ENCODE data around the gene NXPH3.

The NXPH3 gene

GRCh38 chr17:49577650-49577934, 1.9 kb downstream of the NXPH3 start:
- TF ChIP-seq GATA3 (IDR thresholded peaks at IDR 0.05; ENCODE audit: low read depth, low read length) (no peak), GATA2 (IDR thresholded peaks at IDR 0.05; ENCODE audit: low read depth, low read length) (no peak)

- TF ChIP-seq GATA3 (IDR thresholded peaks at IDR 0.05; ENCODE audit: low read depth, low read length) (no peak), GATA2 (IDR thresholded peaks at IDR 0.05; ENCODE audit: low read depth, low read length) (no peak)
These were observed 2.3 kb downstream of the NXPH3 start for GRCh38 chr17:49577963-49578362.

- TF ChIP-seq GATA3 (IDR thresholded peaks at IDR 0.05; ENCODE audit: low read depth, low read length) (no peak), GATA2 (IDR thresholded peaks at IDR 0.05; ENCODE audit: low read depth, low read length) (no peak)
These were observed 2.7 kb downstream of the NXPH3 start for GRCh38 chr17:49578414-49578813.

DNA sequence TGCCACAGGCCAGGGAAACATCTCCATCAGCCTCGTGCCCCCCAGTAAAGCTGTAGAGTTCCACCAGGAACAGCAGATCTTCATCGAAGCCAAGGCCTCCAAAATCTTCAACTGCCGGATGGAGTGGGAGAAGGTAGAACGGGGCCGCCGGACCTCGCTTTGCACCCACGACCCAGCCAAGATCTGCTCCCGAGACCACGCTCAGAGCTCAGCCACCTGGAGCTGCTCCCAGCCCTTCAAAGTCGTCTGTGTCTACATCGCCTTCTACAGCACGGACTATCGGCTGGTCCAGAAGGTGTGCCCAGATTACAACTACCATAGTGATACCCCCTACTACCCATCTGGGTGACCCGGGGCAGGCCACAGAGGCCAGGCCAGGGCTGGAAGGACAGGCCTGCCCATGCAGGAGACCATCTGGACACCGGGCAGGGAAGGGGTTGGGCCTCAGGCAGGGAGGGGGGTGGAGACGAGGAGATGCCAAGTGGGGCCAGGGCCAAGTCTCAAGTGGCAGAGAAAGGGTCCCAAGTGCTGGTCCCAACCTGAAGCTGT, 3.4 kb downstream of the NXPH3 start:
- no peak for TF ChIP-seq GATA3 (IDR thresholded peaks at IDR 0.05; ENCODE audit: low read depth, low read length)
- no peak for TF ChIP-seq GATA2 (IDR thresholded peaks at IDR 0.05; ENCODE audit: low read depth, low read length)

GRCh38 chr17:49579522-49579921, 3.9 kb downstream of the NXPH3 start:
- no peak for TF ChIP-seq GATA2 (IDR thresholded peaks at IDR 0.05; ENCODE audit: low read depth, low read length)
- TF ChIP-seq GATA3 (IDR thresholded peaks at IDR 0.05; ENCODE audit: low read depth, low read length), result no peak

DNA sequence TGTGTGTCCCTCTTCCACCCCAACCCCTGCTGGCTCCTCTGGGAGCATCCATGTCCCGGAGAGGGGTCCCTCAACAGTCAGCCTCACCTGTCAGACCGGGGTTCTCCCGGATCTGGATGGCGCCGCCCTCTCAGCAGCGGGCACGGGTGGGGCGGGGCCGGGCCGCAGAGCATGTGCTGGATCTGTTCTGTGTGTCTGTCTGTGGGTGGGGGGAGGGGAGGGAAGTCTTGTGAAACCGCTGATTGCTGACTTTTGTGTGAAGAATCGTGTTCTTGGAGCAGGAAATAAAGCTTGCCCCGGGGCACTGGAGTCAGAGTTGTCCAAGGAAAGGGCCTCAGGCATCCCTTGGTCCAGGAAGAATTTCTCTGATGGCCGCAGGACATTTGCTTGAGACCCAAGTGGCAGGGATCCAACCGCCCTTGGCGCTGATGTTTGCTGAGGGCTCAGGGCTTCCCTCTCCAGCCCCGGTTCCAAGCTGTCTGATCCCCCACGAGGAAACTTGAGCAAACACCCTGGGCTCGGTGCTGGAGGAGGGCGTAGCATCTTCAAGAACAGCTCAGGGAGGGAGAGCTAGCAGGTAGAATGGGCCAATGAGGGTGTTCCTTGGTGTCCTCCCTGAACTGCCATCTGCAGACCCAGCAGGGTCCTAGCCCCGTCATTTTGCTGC, 4.5 kb downstream of the NXPH3 start:
- TF ChIP-seq GATA2 (IDR thresholded peaks at IDR 0.05; ENCODE audit: low read depth, low read length), result no peak
- no peak for TF ChIP-seq GATA3 (IDR thresholded peaks at IDR 0.05; ENCODE audit: low read depth, low read length)

- TF ChIP-seq GATA2 (IDR thresholded peaks at IDR 0.05; ENCODE audit: low read depth, low read length) (no peak), GATA3 (IDR thresholded peaks at IDR 0.05; ENCODE audit: low read depth, low read length) (no peak)
These were observed 5.4 kb downstream of the NXPH3 start for GRCh38 chr17:49580981-49581647.

DNA sequence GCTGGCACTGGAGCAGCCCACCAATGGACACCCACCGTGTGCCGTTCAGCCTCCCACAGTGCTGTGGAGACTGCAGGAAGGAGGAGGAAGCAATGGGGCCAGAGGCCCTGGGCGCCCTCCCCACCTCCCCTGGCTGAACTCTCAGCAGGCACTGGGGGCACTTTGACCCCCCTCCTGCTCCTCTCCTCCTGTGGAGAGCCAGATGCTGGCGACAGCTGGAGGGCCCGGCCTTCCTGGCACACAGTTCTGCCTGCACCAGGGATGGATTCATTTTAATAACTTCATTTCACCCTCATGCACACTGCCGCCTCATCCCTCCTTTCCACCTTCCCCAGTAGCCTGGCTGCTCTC, 6.0 kb downstream of the NXPH3 start:
- no peak for TF ChIP-seq GATA2 (IDR thresholded peaks at IDR 0.05; ENCODE audit: low read depth, low read length)
- TF ChIP-seq GATA3 (IDR thresholded peaks at IDR 0.05; ENCODE audit: low read depth, low read length), result no peak

GRCh38 chr17:49582055-49582722, 6.5 kb downstream of the NXPH3 start:
- no peak for TF ChIP-seq GATA2 (IDR thresholded peaks at IDR 0.05; ENCODE audit: low read depth, low read length)
- TF ChIP-seq GATA3 (IDR thresholded peaks at IDR 0.05; ENCODE audit: low read depth, low read length), result no peak

DNA sequence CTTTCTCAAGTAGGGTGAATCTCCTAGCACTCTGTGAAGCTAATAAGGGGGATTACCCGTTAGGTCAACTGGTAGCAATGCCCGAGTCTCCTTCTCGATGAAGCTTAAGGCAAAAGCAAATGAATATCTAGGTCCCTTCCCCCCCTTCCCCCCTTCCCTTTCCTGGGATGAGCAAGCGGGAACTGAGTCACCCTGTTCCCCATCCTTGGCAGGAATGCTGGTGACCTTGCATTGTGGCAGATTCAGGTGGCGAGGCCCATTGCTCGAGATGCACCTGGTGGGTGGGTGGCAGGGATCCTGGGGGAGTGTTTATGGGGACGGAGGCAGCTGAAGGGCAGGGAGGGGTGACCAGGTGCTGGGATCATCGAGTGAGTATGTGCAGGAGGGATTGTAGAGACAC, 7.1 kb downstream of the NXPH3 start:
- no peak for TF ChIP-seq GATA3 (IDR thresholded peaks at IDR 0.05; ENCODE audit: low read depth, low read length)
- no peak for TF ChIP-seq GATA2 (IDR thresholded peaks at IDR 0.05; ENCODE audit: low read depth, low read length)

GRCh38 chr17:49583226-49583625, 7.6 kb downstream of the NXPH3 start:
- TF ChIP-seq GATA3 (IDR thresholded peaks at IDR 0.05; ENCODE audit: low read depth, low read length) (no peak), GATA2 (IDR thresholded peaks at IDR 0.05; ENCODE audit: low read depth, low read length) (no peak)

- TF ChIP-seq GATA3 (IDR thresholded peaks at IDR 0.05; ENCODE audit: low read depth, low read length), result no peak
- TF ChIP-seq GATA2 (IDR thresholded peaks at IDR 0.05; ENCODE audit: low read depth, low read length), result no peak
These were observed 8.2 kb downstream of the NXPH3 start for GRCh38 chr17:49583889-49584288.

DNA sequence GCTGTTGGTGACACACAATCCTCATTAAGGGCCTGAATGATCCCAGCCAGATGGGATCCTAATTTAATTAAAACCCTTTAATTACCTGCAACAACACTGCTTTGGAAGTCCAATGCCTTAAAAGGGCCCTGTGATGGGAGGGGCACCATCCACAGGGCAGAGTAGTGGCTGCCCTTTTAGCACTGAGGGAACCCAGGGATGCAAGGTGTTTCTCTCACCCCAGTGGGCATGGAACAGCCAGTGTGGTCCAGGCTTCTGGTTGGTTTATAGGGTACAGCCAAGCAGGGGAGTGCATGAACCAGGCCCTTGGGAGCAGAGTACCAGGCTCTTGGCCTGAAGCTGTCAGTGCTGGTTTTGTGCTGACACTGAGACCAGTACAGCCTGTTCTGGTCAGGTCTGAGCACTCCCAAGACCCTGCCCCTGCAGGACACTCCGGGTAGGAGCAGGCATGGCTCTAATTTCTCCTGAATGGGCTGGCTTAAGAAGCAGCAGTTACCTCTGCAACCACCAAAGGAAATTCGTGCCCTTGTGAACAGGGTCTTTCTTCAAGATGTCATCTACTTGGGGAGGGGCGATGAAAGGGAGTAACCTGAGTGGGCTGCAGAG, 9.9 kb downstream of the NXPH3 start:
- TF ChIP-seq GATA3 (IDR thresholded peaks at IDR 0.05; ENCODE audit: low read depth, low read length) (no peak), GATA2 (IDR thresholded peaks at IDR 0.05; ENCODE audit: low read depth, low read length) (no peak)

GRCh38 chr17:49587366-49588073, 11.8 kb downstream of the NXPH3 start:
- TF ChIP-seq GATA3 (IDR thresholded peaks at IDR 0.05; ENCODE audit: low read depth, low read length) (no peak), GATA2 (IDR thresholded peaks at IDR 0.05; ENCODE audit: low read depth, low read length) (no peak)

All from SH-SY5Y (cell line).